Measurements from ENCODE around the gene NR2E1.

GRCh38 chr6:108120311-108120710, 45.5 kb upstream of the NR2E1 start:
- TF ChIP-seq RAD21 (IDR thresholded peaks at IDR 0.05; ENCODE audit: low read length) (no peak), POLR2A (IDR thresholded peaks at IDR 0.05; ENCODE audit: low read depth, low read length) (no peak)
- TF ChIP-seq, protein P1, sequence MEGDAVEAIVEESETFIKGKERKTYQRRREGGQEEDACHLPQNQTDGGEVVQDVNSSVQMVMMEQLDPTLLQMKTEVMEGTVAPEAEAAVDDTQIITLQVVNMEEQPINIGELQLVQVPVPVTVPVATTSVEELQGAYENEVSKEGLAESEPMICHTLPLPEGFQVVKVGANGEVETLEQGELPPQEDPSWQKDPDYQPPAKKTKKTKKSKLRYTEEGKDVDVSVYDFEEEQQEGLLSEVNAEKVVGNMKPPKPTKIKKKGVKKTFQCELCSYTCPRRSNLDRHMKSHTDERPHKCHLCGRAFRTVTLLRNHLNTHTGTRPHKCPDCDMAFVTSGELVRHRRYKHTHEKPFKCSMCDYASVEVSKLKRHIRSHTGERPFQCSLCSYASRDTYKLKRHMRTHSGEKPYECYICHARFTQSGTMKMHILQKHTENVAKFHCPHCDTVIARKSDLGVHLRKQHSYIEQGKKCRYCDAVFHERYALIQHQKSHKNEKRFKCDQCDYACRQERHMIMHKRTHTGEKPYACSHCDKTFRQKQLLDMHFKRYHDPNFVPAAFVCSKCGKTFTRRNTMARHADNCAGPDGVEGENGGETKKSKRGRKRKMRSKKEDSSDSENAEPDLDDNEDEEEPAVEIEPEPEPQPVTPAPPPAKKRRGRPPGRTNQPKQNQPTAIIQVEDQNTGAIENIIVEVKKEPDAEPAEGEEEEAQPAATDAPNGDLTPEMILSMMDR (conservative IDR thresholded peaks at IDR 0.05; ENCODE audit: low read depth, low read length): no peak
- TF ChIP-seq, protein P2, sequence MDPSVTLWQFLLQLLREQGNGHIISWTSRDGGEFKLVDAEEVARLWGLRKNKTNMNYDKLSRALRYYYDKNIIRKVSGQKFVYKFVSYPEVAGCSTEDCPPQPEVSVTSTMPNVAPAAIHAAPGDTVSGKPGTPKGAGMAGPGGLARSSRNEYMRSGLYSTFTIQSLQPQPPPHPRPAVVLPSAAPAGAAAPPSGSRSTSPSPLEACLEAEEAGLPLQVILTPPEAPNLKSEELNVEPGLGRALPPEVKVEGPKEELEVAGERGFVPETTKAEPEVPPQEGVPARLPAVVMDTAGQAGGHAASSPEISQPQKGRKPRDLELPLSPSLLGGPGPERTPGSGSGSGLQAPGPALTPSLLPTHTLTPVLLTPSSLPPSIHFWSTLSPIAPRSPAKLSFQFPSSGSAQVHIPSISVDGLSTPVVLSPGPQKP (IDR thresholded peaks at IDR 0.05; ENCODE audit: borderline replicate concordance, low read depth, low read length): no peak

Measured in IMR-90 (cell line).